Measurements from ENCODE around the gene RAB17.

Gene RAB17

GRCh38 chr2:237556773-237557632 lies 33.5 kb downstream of the RAB17 start:
- no peak for DNase-seq

- no peak for DNase-seq
These were observed 35.0 kb downstream of the RAB17 start for GRCh38 chr2:237555560-237555959.

- no peak for DNase-seq
These were observed 36.6 kb downstream of the RAB17 start for GRCh38 chr2:237553948-237554347.

GRCh38 chr2:237552908-237553307 lies 37.6 kb downstream of the RAB17 start:
- no peak for DNase-seq

GRCh38 chr2:237551071-237551574 lies 39.4 kb downstream of the RAB17 start:
- no peak for DNase-seq

GRCh38 chr2:237549643-237550415 lies 40.7 kb downstream of the RAB17 start:
- no peak for DNase-seq

- no peak for DNase-seq
These were observed 41.3 kb downstream of the RAB17 start for GRCh38 chr2:237549216-237549615.

GRCh38 chr2:237547841-237548416 lies 42.6 kb downstream of the RAB17 start:
- DNase-seq, result no peak

- no peak for DNase-seq
These were observed 43.6 kb downstream of the RAB17 start for GRCh38 chr2:237546876-237547395.

GRCh38 chr2:237546040-237546875 lies 44.3 kb downstream of the RAB17 start:
- no peak for DNase-seq

- no peak for DNase-seq
These were observed 48.4 kb downstream of the RAB17 start for GRCh38 chr2:237542001-237542704.

- DNase-seq, result no peak
These were observed 49.3 kb downstream of the RAB17 start for GRCh38 chr2:237541243-237541642.

- DNase-seq, result no peak
These were observed 49.7 kb downstream of the RAB17 start for GRCh38 chr2:237540823-237541222.

- no peak for DNase-seq
These were observed 50.2 kb downstream of the RAB17 start for GRCh38 chr2:237540223-237540775.

- DNase-seq, result no peak
These were observed 50.9 kb downstream of the RAB17 start for GRCh38 chr2:237539681-237540080.

GRCh38 chr2:237538901-237539300 lies 51.6 kb downstream of the RAB17 start:
- no peak for DNase-seq

GRCh38 chr2:237538001-237538720 lies 52.4 kb downstream of the RAB17 start:
- DNase-seq, result no peak

- DNase-seq, result no peak
These were observed 53.9 kb downstream of the RAB17 start for GRCh38 chr2:237536617-237537016.

GRCh38 chr2:237536083-237536415 lies 54.5 kb downstream of the RAB17 start:
- DNase-seq, result no peak

GRCh38 chr2:237535385-237536082 lies 55.0 kb downstream of the RAB17 start:
- no peak for DNase-seq
